ENCODE measurements around the gene INO80E.

GRCh38 chr16:29975134-29975538, 20.9 kb upstream of the INO80E start:
- TF ChIP-seq CTCF (IDR thresholded peaks at IDR 0.05) (no peak), POLR2A (IDR thresholded peaks at IDR 0.05) (no peak)
